DND-41 (cell line): Measurements from ENCODE around the gene BRSK2.

Source experiments
- EZH2 ChIP-seq: IDR thresholded peaks from 3 replicates; pipeline ENCODE4 v1.6.1; 2012; ENCODE audit warnings: borderline replicate concordance, low read depth, mild to moderate bottlenecking, moderate library complexity, low read length, inconsistent platforms; ENCODE audit not compliant: severe bottlenecking
- TF ChIP-seq, protein P1 (sequence below): IDR thresholded peaks from 2 replicates; pipeline ENCODE4 v1.5.1; 2012; ENCODE audit warnings: borderline replicate concordance, low read length, moderate library complexity, mild to moderate bottlenecking; ENCODE audit not compliant: poor library complexity, severe bottlenecking; ENCODE audit errors: extremely low read depth

DNA sequence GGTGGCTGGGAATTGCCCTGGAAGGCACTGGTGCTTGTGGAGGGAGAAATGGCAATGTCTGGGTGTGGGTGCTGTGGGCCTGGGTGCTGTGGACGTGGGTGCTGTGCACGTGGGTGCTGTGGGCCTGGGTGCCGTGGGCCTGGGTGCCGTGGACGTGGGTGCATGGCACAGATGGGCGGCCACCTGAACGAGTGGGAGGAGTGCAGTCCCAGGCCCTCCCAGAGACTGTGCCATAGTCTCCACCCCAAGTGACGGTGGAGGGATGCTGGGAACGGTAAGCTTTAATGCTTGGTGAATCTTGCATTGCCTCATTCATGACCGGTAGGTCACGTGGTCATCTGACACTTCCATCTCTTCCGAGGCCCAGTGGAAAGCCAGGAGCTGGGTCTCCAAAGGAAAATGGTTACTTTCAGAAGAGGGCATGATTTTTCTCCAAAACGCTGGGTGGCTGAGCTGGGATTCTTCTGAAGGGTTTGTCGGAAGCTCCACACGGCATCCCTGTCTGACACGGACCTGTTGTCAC is 28.8 kb upstream of the BRSK2 start:
- TF ChIP-seq, protein P1, sequence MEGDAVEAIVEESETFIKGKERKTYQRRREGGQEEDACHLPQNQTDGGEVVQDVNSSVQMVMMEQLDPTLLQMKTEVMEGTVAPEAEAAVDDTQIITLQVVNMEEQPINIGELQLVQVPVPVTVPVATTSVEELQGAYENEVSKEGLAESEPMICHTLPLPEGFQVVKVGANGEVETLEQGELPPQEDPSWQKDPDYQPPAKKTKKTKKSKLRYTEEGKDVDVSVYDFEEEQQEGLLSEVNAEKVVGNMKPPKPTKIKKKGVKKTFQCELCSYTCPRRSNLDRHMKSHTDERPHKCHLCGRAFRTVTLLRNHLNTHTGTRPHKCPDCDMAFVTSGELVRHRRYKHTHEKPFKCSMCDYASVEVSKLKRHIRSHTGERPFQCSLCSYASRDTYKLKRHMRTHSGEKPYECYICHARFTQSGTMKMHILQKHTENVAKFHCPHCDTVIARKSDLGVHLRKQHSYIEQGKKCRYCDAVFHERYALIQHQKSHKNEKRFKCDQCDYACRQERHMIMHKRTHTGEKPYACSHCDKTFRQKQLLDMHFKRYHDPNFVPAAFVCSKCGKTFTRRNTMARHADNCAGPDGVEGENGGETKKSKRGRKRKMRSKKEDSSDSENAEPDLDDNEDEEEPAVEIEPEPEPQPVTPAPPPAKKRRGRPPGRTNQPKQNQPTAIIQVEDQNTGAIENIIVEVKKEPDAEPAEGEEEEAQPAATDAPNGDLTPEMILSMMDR, result no peak
- no peak for TF ChIP-seq EZH2
